ENCODE results near the gene TMEM120B. TPM values are rescaled to one million over a fixed set of nuclear protein-coding genes. Genes with fewer than 3 reads are reported as not detected.
"Not testable (repeated sequence)": the region's sequence is repeated elsewhere in the genome, so short reads cannot be mapped to it uniquely, and the experiment has no call there.

Gene TMEM120B
- total RNA-seq, 1 donor from 2014 or later: 8.9 TPM

GRCh38 chr12:121679661-121680197, 32.8 kb upstream of the TMEM120B start:
- not testable (repeated sequence) for H3K9me3 ChIP-seq (ENCODE audit: control insufficient read depth in 3 of 3, low read length in 3 of 3); H3K36me3 ChIP-seq (ENCODE audit: control insufficient read depth in 3 of 3, insufficient read depth in 3 of 3, low read length in 3 of 3); H3K27me3 ChIP-seq (ENCODE audit: control insufficient read depth in 3 of 3, insufficient read depth in 3 of 3, low read length in 3 of 3); H3K27ac ChIP-seq (ENCODE audit: low read depth, low read length); H3K4me3 ChIP-seq (ENCODE audit: low read length in 3 of 3); H3K4me1 ChIP-seq (ENCODE audit: control insufficient read depth in 3 of 3, insufficient read depth in 3 of 3, low read length in 3 of 3); H3K9ac ChIP-seq (ENCODE audit: low read depth in 1 of 3, low read length in 3 of 3)

- Histone ChIP-seq H3K27me3 (ENCODE audit: control insufficient read depth in 3 of 3, insufficient read depth in 3 of 3, low read length in 3 of 3) (no peaks in the 10 kb centered on the region), H3K9ac (ENCODE audit: low read depth in 1 of 3, low read length in 3 of 3) (no peak overlapping the region), H3K27ac (ENCODE audit: low read depth, low read length) (no peak overlapping the region), H3K4me3 (ENCODE audit: low read length in 3 of 3) (no peak overlapping the region), H3K36me3 (ENCODE audit: control insufficient read depth in 3 of 3, insufficient read depth in 3 of 3, low read length in 3 of 3) (no peaks in the 10 kb centered on the region), H3K4me1 (ENCODE audit: control insufficient read depth in 3 of 3, insufficient read depth in 3 of 3, low read length in 3 of 3) (peaks cover 2 to 4% (median 4%) of the 10 kb centered on the region in 3 donors), H3K9me3 (ENCODE audit: control insufficient read depth in 3 of 3, low read length in 3 of 3) (no peaks in the 10 kb centered on the region)
These were observed 23.6 kb upstream of the TMEM120B start for GRCh38 chr12:121688966-121689365.

DNA sequence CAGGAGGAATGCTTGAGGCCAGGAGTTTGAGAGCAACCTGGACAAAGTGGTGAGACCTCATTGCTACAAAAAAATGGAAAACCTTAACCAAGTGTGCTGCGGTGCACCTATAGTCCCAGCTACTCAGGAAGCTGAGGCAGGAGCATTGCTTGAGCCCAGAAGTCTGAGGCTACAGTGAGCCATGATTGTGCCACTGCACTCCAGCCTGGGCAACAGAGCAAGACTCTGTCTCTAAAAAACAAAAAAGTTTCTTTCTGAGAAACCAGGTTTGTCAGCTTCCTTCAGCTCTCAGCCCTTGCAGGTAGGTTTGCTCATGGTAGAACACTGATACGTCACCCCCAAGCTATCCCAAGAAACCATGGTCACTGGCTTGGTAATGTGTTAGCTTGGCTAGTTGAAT, 23.1 kb upstream of the TMEM120B start:
- no peaks in the 10 kb centered on the region for H3K27me3 ChIP-seq (ENCODE audit: control insufficient read depth in 3 of 3, insufficient read depth in 3 of 3, low read length in 3 of 3)
- no peaks in the 10 kb centered on the region for H3K36me3 ChIP-seq (ENCODE audit: control insufficient read depth in 3 of 3, insufficient read depth in 3 of 3, low read length in 3 of 3)
- no peak overlapping the region for H3K27ac ChIP-seq (ENCODE audit: low read depth, low read length)
- no peak overlapping the region for H3K9ac ChIP-seq (ENCODE audit: low read depth in 1 of 3, low read length in 3 of 3)
- H3K4me1 ChIP-seq (ENCODE audit: control insufficient read depth in 3 of 3, insufficient read depth in 3 of 3, low read length in 3 of 3): peaks cover 2 to 4% (median 4%) of the 10 kb centered on the region in 3 donors
- H3K9me3 ChIP-seq (ENCODE audit: control insufficient read depth in 3 of 3, low read length in 3 of 3): no peaks in the 10 kb centered on the region
- no peak overlapping the region for H3K4me3 ChIP-seq (ENCODE audit: low read length in 3 of 3)

- not testable (repeated sequence) for H3K27ac ChIP-seq (ENCODE audit: low read depth, low read length); H3K4me3 ChIP-seq (ENCODE audit: low read length in 3 of 3); H3K4me1 ChIP-seq (ENCODE audit: control insufficient read depth in 3 of 3, insufficient read depth in 3 of 3, low read length in 3 of 3); H3K9me3 ChIP-seq (ENCODE audit: control insufficient read depth in 3 of 3, low read length in 3 of 3); H3K36me3 ChIP-seq (ENCODE audit: control insufficient read depth in 3 of 3, insufficient read depth in 3 of 3, low read length in 3 of 3); H3K27me3 ChIP-seq (ENCODE audit: control insufficient read depth in 3 of 3, insufficient read depth in 3 of 3, low read length in 3 of 3); H3K9ac ChIP-seq (ENCODE audit: low read depth in 1 of 3, low read length in 3 of 3)
These were observed 19.8 kb upstream of the TMEM120B start for GRCh38 chr12:121692744-121693143.

- Histone ChIP-seq H3K4me1 (ENCODE audit: control insufficient read depth in 3 of 3, insufficient read depth in 3 of 3, low read length in 3 of 3) (peaks cover 2 to 4% (median 3%) of the 10 kb centered on the region in 3 donors), H3K27me3 (ENCODE audit: control insufficient read depth in 3 of 3, insufficient read depth in 3 of 3, low read length in 3 of 3) (no peaks in the 10 kb centered on the region), H3K4me3 (ENCODE audit: low read length in 3 of 3) (no peak overlapping the region), H3K27ac (ENCODE audit: low read depth, low read length) (no peak overlapping the region), H3K9ac (ENCODE audit: low read depth in 1 of 3, low read length in 3 of 3) (no peak overlapping the region), H3K9me3 (ENCODE audit: control insufficient read depth in 3 of 3, low read length in 3 of 3) (no peaks in the 10 kb centered on the region), H3K36me3 (ENCODE audit: control insufficient read depth in 3 of 3, insufficient read depth in 3 of 3, low read length in 3 of 3) (no peaks in the 10 kb centered on the region)
These were observed 19.3 kb upstream of the TMEM120B start for GRCh38 chr12:121693155-121693687.

GRCh38 chr12:121697093-121697698, 15.4 kb upstream of the TMEM120B start:
- no peak overlapping the region for H3K9ac ChIP-seq (ENCODE audit: low read depth in 1 of 3, low read length in 3 of 3)
- no peaks in the 10 kb centered on the region for H3K36me3 ChIP-seq (ENCODE audit: control insufficient read depth in 3 of 3, insufficient read depth in 3 of 3, low read length in 3 of 3)
- H3K27me3 ChIP-seq (ENCODE audit: control insufficient read depth in 3 of 3, insufficient read depth in 3 of 3, low read length in 3 of 3): no peaks in the 10 kb centered on the region
- H3K4me1 ChIP-seq (ENCODE audit: control insufficient read depth in 3 of 3, insufficient read depth in 3 of 3, low read length in 3 of 3): peaks cover 5 to 11% (median 10%) of the 10 kb centered on the region in 3 donors
- no peak overlapping the region for H3K4me3 ChIP-seq (ENCODE audit: low read length in 3 of 3)
- H3K9me3 ChIP-seq (ENCODE audit: control insufficient read depth in 3 of 3, low read length in 3 of 3): no peaks in the 10 kb centered on the region
- no peak overlapping the region for H3K27ac ChIP-seq (ENCODE audit: low read depth, low read length)

GRCh38 chr12:121697861-121698260, 14.7 kb upstream of the TMEM120B start:
- H3K27me3 ChIP-seq (ENCODE audit: control insufficient read depth in 3 of 3, insufficient read depth in 3 of 3, low read length in 3 of 3); H3K27ac ChIP-seq (ENCODE audit: low read depth, low read length); H3K9ac ChIP-seq (ENCODE audit: low read depth in 1 of 3, low read length in 3 of 3); H3K9me3 ChIP-seq (ENCODE audit: control insufficient read depth in 3 of 3, low read length in 3 of 3); H3K36me3 ChIP-seq (ENCODE audit: control insufficient read depth in 3 of 3, insufficient read depth in 3 of 3, low read length in 3 of 3); H3K4me3 ChIP-seq (ENCODE audit: low read length in 3 of 3): not testable (repeated sequence)
- peaks cover 9 to 18% (median 14%) of the 10 kb centered on the region in 3 donors for H3K4me1 ChIP-seq (ENCODE audit: control insufficient read depth in 3 of 3, insufficient read depth in 3 of 3, low read length in 3 of 3)

DNA sequence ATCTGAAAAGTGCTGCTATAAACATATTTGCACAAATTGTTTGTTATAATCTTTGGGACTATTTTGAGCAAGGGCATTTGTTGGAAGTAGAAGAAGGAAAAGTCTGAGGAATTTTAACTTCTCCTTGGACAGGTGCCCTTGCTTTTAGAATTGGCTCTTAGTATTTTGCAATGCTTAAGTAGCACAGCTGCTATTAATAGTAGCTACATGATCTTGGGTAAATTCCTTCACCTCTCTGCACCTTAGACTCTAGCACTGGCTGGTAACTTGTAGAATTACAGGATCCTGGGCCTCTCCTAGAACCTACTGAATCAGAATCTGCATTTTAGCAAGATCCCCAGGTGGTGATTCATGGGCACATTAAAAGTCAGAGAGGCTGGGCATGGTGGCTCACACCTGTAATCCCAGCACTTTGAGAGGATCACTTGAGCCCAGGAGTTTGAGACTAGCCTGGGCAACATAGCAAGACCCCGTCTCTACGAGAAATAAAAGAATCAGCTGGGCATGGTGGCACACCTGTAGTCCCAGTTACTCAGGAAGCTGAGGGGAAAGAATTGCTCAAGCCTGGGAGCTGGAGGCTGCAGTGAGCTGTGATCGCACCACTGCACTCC, 10.8 kb upstream of the TMEM120B start:
- Histone ChIP-seq H3K27ac (ENCODE audit: low read depth, low read length) (peak overlapping the region; percentile 47), H3K27me3 (ENCODE audit: control insufficient read depth in 3 of 3, insufficient read depth in 3 of 3, low read length in 3 of 3) (no peaks in the 10 kb centered on the region), H3K36me3 (ENCODE audit: control insufficient read depth in 3 of 3, insufficient read depth in 3 of 3, low read length in 3 of 3) (no peaks in the 10 kb centered on the region), H3K4me1 (ENCODE audit: control insufficient read depth in 3 of 3, insufficient read depth in 3 of 3, low read length in 3 of 3) (peaks cover 12 to 23% (median 18%) of the 10 kb centered on the region in 3 donors), H3K4me3 (ENCODE audit: low read length in 3 of 3) (peak overlapping the region in 1 of 3 donors; percentile 27), H3K9ac (ENCODE audit: low read depth in 1 of 3, low read length in 3 of 3) (peak overlapping the region in 2 of 3 donors; percentile 18 to 20), H3K9me3 (ENCODE audit: control insufficient read depth in 3 of 3, low read length in 3 of 3) (no peaks in the 10 kb centered on the region)

DNA sequence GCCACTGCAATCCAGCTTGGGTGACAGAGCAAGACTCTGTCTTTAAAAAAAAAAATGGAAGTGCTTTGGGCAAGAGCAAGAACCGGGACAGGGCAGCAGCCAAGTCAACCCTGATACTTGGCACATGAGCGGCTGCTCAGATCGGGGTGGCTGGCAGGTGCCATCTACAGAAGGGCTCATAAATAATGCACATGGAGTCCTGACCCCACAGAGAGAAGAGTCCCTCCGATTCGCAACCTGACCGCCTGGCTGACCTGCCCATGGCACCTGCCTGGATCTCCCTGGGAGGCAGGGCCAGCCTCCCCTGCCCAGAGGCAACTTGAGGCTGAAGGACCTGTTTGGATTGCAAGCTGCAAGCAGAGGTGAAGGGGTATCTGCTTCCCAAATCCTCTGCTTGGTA, 9.6 kb upstream of the TMEM120B start:
- no peaks in the 10 kb centered on the region for H3K9me3 ChIP-seq (ENCODE audit: control insufficient read depth in 3 of 3, low read length in 3 of 3)
- no peak overlapping the region for H3K27ac ChIP-seq (ENCODE audit: low read depth, low read length)
- H3K4me1 ChIP-seq (ENCODE audit: control insufficient read depth in 3 of 3, insufficient read depth in 3 of 3, low read length in 3 of 3): peaks cover 12 to 23% (median 18%) of the 10 kb centered on the region in 3 donors
- no peak overlapping the region for H3K4me3 ChIP-seq (ENCODE audit: low read length in 3 of 3)
- H3K36me3 ChIP-seq (ENCODE audit: control insufficient read depth in 3 of 3, insufficient read depth in 3 of 3, low read length in 3 of 3): no peaks in the 10 kb centered on the region
- H3K9ac ChIP-seq (ENCODE audit: low read depth in 1 of 3, low read length in 3 of 3): no peak overlapping the region
- no peaks in the 10 kb centered on the region for H3K27me3 ChIP-seq (ENCODE audit: control insufficient read depth in 3 of 3, insufficient read depth in 3 of 3, low read length in 3 of 3)

GRCh38 chr12:121705514-121705913, 7.0 kb upstream of the TMEM120B start:
- no peak overlapping the region for H3K4me3 ChIP-seq (ENCODE audit: low read length in 3 of 3)
- H3K27ac ChIP-seq (ENCODE audit: low read depth, low read length): no peak overlapping the region
- H3K4me1 ChIP-seq (ENCODE audit: control insufficient read depth in 3 of 3, insufficient read depth in 3 of 3, low read length in 3 of 3): peaks cover 12 to 29% (median 21%) of the 10 kb centered on the region in 3 donors
- no peaks in the 10 kb centered on the region for H3K9me3 ChIP-seq (ENCODE audit: control insufficient read depth in 3 of 3, low read length in 3 of 3)
- no peaks in the 10 kb centered on the region for H3K36me3 ChIP-seq (ENCODE audit: control insufficient read depth in 3 of 3, insufficient read depth in 3 of 3, low read length in 3 of 3)
- H3K27me3 ChIP-seq (ENCODE audit: control insufficient read depth in 3 of 3, insufficient read depth in 3 of 3, low read length in 3 of 3): no peaks in the 10 kb centered on the region
- no peak overlapping the region for H3K9ac ChIP-seq (ENCODE audit: low read depth in 1 of 3, low read length in 3 of 3)

Data from skeletal muscle tissue (tissue), 4 donors.